Left lung (tissue), 10 donors: Measurements from ENCODE around the gene GGN. TPM values are rescaled to one million over a fixed set of nuclear protein-coding genes. Genes with fewer than 3 reads are reported as not detected.
"Not testable (repeated sequence)": the region's sequence is repeated elsewhere in the genome, so short reads cannot be mapped to it uniquely, and the experiment has no call there.

Source experiments
- ATAC-seq: fragments of 200-7000 bp; cut with Tn5 transposase; one replicate; pipeline ENCODE4 v1.9.1; 2020; ENCODE audit warnings: moderate library complexity
- DNase-seq, 4 donors: peaks; one replicate each; pipeline ENCODE4 v3.0.0-alpha.2; 2013 to 2020
- H3K27ac ChIP-seq, 2 donors: fragments of 200-600 bp; sonication (generic) in 1 of 2; one replicate each; pipeline versions ENCODE4 v1.5.0 to v1.8.0; 2020 to 2021
- H3K27me3 ChIP-seq, 2 donors: fragments of 200-600 bp; sonication (generic) in 1 of 2; one replicate each; pipeline versions ENCODE4 v1.5.0 to v1.8.0; 2020 to 2021
- H3K36me3 ChIP-seq, 2 donors: fragments of 200-600 bp; sonication (generic) in 1 of 2; one replicate each; pipeline versions ENCODE4 v1.5.0 to v1.8.0; 2020 to 2021
- H3K4me1 ChIP-seq, 2 donors: fragments of 200-600 bp; one replicate each; pipeline ENCODE4 v1.8.0; 2021
- H3K4me3 ChIP-seq, 2 donors: fragments of 200-600 bp; sonication (generic) in 1 of 2; one replicate each; pipeline versions ENCODE4 v1.5.0 to v1.8.0; 2020 to 2021; ENCODE audit warnings: mild to moderate bottlenecking in 1 of 2
- H3K9me3 ChIP-seq, 2 donors: fragments of 200-600 bp; sonication (generic) in 1 of 2; one replicate each; pipeline versions ENCODE4 v1.5.0 to v1.8.0; 2020 to 2021
- intact Hi-C, 2 donors: fragments of 100-400 bp; cut with DNase I; formaldehyde crosslinking; loops; one replicate each; pipeline versions ENCODE4 v1.11.2 to v1.14.2; 2022
- polyA plus RNA-seq, 6 donors: library from polyadenylated mRNA; unstranded; fragments of 120-200 nt; gene quantifications; one replicate each; pipeline ENCODE4 v1.2.1, GENCODE V29; 2013; ENCODE audit not compliant: insufficient read length in 6 of 6
- total RNA-seq, 2 donors: library from RNA; stranded (reverse); fragmentation: NEBNext Ultra II Directional; extraction: Animal tissue kit (Norgen Biotek cat#: 25700); gene quantifications; one replicate each; pipeline ENCODE4 v1.2.1, GENCODE V29; 2021
- TF ChIP-seq, protein P1 (sequence below), 2 donors: fragments of 200-600 bp; sonication (generic) in 1 of 2; IDR thresholded peaks; one replicate each; pipeline versions ENCODE4 v1.5.0 to v1.8.0; 2021; ENCODE audit warnings: antibody characterized with exemption in 2 of 2
- donor health status: DM: no; HTN: yes; CAD: no.
- donor health status: DM: no; HTN: no; CAD: no.

Gene GGN
- total and polyA plus RNA-seq, 8 donors = 0.16 to 0.77 (median 0.34) TPM; not detected in 1

DNA sequence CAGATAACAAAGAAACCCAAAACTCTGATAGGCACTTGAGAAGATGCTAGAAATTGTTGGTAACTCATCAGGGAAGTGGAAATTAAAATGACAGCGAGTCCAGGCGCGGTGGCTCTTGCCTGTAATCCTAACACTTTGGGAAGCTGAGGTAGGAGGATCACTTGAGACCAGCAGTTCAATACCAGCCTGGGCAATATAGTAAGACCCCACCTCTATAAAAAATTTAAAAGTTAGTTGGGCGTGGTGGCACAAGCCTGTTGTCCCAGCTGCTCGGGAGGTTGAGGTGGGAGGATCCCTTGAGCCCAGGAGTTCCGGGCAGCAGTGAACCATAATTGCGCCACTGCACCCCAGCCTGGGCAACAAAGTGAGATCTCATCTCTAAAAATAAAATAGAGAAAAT is 43.1 kb upstream of the GGN start:
- intact Hi-C loops = no loop called here
- Histone ChIP-seq H3K27ac (no peak overlapping the region), H3K4me1 (peaks cover 0 to 18% of the 10 kb centered on the region in 2 donors), H3K9me3 (no peaks in the 10 kb centered on the region), H3K4me3 (no peak overlapping the region), H3K27me3 (peaks cover 12 to 56% of the 10 kb centered on the region in 2 donors), H3K36me3 (no peaks in the 10 kb centered on the region)
- DNase-seq = no peak
- no peak for ATAC-seq
- TF ChIP-seq, protein P1, sequence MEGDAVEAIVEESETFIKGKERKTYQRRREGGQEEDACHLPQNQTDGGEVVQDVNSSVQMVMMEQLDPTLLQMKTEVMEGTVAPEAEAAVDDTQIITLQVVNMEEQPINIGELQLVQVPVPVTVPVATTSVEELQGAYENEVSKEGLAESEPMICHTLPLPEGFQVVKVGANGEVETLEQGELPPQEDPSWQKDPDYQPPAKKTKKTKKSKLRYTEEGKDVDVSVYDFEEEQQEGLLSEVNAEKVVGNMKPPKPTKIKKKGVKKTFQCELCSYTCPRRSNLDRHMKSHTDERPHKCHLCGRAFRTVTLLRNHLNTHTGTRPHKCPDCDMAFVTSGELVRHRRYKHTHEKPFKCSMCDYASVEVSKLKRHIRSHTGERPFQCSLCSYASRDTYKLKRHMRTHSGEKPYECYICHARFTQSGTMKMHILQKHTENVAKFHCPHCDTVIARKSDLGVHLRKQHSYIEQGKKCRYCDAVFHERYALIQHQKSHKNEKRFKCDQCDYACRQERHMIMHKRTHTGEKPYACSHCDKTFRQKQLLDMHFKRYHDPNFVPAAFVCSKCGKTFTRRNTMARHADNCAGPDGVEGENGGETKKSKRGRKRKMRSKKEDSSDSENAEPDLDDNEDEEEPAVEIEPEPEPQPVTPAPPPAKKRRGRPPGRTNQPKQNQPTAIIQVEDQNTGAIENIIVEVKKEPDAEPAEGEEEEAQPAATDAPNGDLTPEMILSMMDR (IDR thresholded peaks at IDR 0.05) = no peak

DNA sequence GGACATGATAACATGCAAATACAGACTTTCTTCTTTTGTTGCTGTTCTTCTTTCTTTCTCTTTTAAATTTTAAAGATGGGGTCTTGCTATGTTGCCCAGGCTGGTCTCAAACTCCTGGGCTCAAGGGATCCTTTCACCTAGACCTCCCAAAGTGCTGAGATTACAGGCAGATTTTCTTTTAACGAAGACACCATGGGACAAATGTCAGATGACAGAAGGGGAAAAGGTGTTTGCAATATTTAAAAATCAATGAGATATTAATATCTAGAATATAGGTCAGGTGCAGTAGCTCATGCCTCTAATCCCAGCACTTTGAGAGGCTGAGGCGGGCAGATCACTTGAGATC is 42.0 kb upstream of the GGN start:
- DNase-seq (no peak), ATAC-seq (no peak)
- Histone ChIP-seq H3K4me1 (peaks cover 0 to 18% of the 10 kb centered on the region in 2 donors), H3K27ac (no peak overlapping the region), H3K36me3 (no peaks in the 10 kb centered on the region), H3K9me3 (no peaks in the 10 kb centered on the region), H3K4me3 (no peak overlapping the region), H3K27me3 (peaks cover 12 to 55% of the 10 kb centered on the region in 2 donors)
- intact Hi-C loops = no loop called here
- TF ChIP-seq, protein P1 (IDR thresholded peaks at IDR 0.05) = no peak

DNA sequence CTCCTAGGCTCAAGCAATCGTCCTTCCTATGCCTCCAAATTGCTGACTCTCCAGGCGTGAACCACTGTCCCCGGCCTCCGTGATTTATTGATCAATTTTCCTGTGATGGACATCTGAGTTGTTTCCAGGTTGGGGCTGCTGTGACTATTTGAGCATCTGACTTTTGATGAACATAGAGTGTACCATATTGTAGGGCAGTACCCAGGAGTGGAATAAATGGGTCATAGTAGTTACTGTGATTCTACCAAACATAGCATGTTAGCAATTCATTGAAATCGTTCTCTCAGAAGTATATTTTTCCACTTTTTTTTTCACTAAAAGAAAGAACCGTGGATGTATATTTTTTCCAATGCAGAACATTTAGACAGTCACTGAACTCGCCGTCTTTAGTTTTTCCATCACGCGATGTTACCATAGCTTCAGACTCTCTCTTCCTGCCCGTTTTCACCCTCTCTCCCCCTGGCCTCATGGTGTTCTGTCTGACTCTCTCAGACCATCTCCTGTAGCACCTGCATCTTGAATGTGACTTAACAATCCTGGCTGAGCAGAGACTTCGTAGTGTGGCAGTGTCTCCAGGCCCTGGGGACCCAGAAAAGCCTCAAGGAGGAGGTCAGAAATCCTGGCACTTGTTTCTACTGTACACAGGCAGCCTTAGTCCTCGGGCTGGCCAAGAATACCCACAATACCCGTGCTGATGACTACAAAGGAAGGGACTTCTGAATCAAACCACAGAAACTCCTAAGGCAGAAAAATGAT is 41.4 kb upstream of the GGN start:
- Histone ChIP-seq H3K27ac (no peak overlapping the region), H3K9me3 (no peaks in the 10 kb centered on the region), H3K4me3 (no peak overlapping the region), H3K4me1 (peaks cover 0 to 21% of the 10 kb centered on the region in 2 donors), H3K27me3 (peaks cover 12 to 50% of the 10 kb centered on the region in 2 donors), H3K36me3 (no peaks in the 10 kb centered on the region)
- DNase-seq (no peak), ATAC-seq (no peak)
- TF ChIP-seq, protein P1 (IDR thresholded peaks at IDR 0.05) = no peak
- intact Hi-C loops = no loop called here

DNA sequence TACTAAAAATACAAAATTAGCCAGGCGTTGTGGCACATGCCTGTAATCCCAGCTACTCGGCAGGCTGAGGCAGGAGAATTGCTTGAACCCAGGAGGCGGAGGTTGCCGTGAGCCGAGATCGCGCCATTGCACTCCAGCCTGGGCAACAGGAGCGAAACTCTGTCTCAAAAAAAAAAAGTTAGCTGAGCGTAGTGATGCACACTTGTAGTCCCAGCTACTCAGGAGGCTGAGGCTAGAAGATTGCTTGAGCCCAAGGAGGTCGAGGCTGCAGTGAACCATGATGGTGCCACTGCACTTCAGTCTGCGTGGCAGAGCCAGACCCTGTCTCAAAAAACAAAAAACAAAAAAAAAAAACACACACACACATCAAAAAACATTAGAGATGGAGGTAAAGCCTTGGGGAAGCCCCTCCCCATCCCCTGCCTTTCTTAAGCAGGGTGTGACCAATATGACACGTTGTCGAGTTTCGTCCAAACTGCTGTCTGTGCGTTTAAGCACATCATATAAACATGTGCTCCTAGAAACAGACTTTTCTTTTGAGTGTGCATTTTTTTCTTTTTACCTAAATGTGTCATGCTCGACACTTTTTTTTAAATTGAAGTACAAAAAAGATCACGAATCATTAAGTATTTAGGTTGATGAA is 39.3 kb upstream of the GGN start:
- intact Hi-C loops, ATAC-seq: not testable (repeated sequence)

DNA sequence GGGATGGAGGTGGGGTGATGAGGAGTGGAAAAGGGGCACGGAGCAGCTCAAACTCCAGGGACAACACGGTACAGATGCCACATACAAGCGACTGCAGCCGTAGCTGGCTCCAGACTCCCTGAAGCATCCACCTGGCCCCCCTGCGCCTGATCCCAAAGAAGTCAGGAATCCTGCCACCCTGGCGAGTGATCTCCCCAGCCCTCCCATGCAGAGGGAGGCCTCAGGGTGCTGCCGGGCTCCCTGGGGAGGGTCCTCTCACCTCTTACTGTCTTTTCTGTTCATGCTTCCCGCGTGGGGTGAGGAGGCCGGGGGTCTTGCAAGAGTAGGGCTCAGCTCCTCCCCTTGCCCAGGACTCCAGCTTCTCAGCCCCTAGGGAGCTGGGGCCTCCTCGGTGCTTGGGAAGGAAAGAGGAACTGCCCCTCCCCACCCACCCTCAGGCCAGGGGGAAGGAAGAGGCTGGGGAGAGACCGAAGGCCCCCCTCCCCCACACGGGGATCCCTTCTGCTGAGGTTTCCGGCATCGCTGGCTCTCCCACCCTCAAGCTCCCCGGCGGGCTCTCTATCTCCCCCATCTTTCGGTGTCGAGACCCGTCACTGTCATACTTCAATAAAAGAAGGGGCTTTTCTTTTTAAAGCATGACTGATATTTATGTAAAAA is 38.1 kb upstream of the GGN start, which contains the start of gene RASGRP4:
TSS of gene RASGRP4 (minus strand) at position 410 of the 657 bp plus-strand sequence. CDS start at position 282, 128 bp downstream.
- Histone ChIP-seq H3K4me1 (peaks cover 0 to 18% of the 10 kb centered on the region in 2 donors), H3K4me3 (peak within 1 kb of the TSS in 1 of 2 donors; percentile 53), H3K9me3 (no peaks in the 10 kb centered on the region), H3K27ac (peak within 1 kb of the TSS in 1 of 2 donors; percentile 77), H3K27me3 (peaks cover 0 to 23% of the 10 kb centered on the region in 2 donors), H3K36me3 (peaks cover 0 to 12% of the 10 kb centered on the region in 2 donors)
- intact Hi-C loops = no loop called here
- TF ChIP-seq, protein P1 (IDR thresholded peaks at IDR 0.05) = no peak
- DNase-seq (peak in 3 of 4 donors; percentile 14 to 89 (median 57)), ATAC-seq (peak; percentile 78)

More for the DNA sequence above, 39.3 kb upstream of the GGN start:
- H3K36me3 ChIP-seq, H3K4me3 ChIP-seq, H3K9me3 ChIP-seq, DNase-seq, H3K27ac ChIP-seq: not testable (repeated sequence)
- H3K4me1 ChIP-seq = peaks cover 0 to 18% of the 10 kb centered on the region in 2 donors
- H3K27me3 ChIP-seq = peaks cover 0 to 31% of the 10 kb centered on the region in 2 donors
